GM12865 (cell line): Measurements from ENCODE around the gene FHIT.

Experiments used
- DNase-seq: peaks from one replicate; pipeline ENCODE4 v3.0.0; 2010; ENCODE audit warnings: low read depth
- H3K4me3 ChIP-seq: 2 replicates; pipeline ENCODE4 v1.5.1; 2011; ENCODE audit warnings: mild to moderate bottlenecking, low read depth, low read length, control low read depth
- TF ChIP-seq, protein P1 (sequence below): IDR thresholded peaks from 2 replicates; pipeline ENCODE4 v1.5.1; 2011; ENCODE audit warnings: low read length, control low read depth, low read depth, inconsistent platforms; ENCODE audit not compliant: insufficient read depth; ENCODE audit errors: missing control alignments

FHIT gene

GRCh38 chr3:60120245-60120644 is 1131.0 kb downstream of the FHIT start:
- TF ChIP-seq, protein P1, sequence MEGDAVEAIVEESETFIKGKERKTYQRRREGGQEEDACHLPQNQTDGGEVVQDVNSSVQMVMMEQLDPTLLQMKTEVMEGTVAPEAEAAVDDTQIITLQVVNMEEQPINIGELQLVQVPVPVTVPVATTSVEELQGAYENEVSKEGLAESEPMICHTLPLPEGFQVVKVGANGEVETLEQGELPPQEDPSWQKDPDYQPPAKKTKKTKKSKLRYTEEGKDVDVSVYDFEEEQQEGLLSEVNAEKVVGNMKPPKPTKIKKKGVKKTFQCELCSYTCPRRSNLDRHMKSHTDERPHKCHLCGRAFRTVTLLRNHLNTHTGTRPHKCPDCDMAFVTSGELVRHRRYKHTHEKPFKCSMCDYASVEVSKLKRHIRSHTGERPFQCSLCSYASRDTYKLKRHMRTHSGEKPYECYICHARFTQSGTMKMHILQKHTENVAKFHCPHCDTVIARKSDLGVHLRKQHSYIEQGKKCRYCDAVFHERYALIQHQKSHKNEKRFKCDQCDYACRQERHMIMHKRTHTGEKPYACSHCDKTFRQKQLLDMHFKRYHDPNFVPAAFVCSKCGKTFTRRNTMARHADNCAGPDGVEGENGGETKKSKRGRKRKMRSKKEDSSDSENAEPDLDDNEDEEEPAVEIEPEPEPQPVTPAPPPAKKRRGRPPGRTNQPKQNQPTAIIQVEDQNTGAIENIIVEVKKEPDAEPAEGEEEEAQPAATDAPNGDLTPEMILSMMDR, result no peak
- DNase-seq, result no peak
- no peak overlapping the region for H3K4me3 ChIP-seq

GRCh38 chr3:60114191-60114590 is 1137.1 kb downstream of the FHIT start:
- TF ChIP-seq, protein P1, result no peak
- DNase-seq, result no peak
- H3K4me3 ChIP-seq, result no peak overlapping the region

- TF ChIP-seq, protein P1, result no peak
- no peak overlapping the region for H3K4me3 ChIP-seq
- DNase-seq, result no peak
Measured at GRCh38 chr3:60107275-60107674, 1144.0 kb downstream of the FHIT start.

DNA sequence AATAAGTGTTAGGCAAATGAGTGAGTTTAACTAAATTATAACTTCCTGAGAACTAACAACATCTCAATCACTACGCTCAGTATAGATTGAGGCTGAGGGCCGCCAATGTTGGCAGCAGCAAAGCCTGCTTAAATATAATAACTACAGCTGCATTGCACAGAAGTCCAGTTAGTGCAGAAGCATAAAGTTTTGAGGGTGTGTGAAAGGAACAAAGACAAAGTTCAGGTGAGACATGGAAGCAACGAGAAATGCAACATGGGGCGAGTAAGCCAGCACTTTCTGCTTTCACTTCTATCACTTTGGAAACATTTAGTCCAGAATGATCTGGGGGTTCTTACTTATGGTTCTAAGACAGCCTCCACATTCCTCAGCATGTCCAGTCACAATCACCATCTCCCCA is 1149.1 kb downstream of the FHIT start:
- TF ChIP-seq, protein P1, result no peak
- H3K4me3 ChIP-seq, result no peak overlapping the region
- no peak for DNase-seq

DNA sequence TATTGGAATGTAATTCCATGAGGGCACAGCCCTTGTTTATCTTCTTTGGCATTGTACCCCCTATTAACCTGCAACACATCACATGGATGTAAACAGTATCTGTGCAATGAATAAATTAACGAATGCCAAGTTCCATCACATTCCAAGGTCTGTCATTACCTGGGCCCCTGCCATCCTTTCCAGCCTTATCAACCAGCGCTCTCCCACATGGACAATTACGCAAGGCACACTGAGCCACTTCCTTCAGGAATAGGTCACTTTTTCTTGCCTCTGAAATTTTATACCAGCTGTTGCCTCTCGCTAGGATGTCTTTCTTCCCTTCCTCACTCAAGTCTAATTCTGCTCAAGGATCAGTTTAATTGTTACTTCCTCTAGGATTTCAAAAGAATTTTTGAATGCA is 1149.6 kb downstream of the FHIT start:
- no peak overlapping the region for H3K4me3 ChIP-seq
- TF ChIP-seq, protein P1, result no peak
- DNase-seq, result no peak

DNA sequence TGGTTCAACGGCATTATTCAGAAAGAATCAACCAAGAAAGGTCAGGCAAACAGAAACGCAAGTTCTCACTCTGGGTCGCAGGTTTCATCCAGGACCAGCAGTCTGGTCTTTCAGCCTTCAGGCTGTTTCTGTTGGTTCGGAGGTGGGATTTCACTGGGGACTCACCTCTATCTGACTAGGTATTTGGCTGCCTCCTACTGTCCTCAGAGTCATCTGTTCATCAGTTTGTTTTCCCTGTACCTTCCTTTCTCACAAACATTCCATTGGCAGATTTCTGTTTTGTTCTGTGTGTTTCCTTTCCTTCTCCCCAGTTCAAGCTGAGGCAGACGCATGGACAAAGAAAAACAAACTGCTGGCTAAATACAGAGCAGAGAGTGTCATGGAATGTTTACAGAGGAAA is 1154.8 kb downstream of the FHIT start:
- H3K4me3 ChIP-seq, result no peak overlapping the region
- DNase-seq, result no peak
- TF ChIP-seq, protein P1, result no peak

- no peak for DNase-seq
- TF ChIP-seq, protein P1, result no peak
Measured at GRCh38 chr3:60095930-60096329, 1155.3 kb downstream of the FHIT start.

More at GRCh38 chr3:60095930-60096329, 1155.3 kb downstream of the FHIT start:
- H3K4me3 ChIP-seq, result no peak overlapping the region
